Epithelial cell of esophagus (primary cell): Measurements from ENCODE around the gene GSG1L.

ENCODE experiments used
- DNase-seq: peaks from one replicate; pipeline ENCODE4 v3.0.0; 2010; ENCODE audit warnings: low read depth
- H3K4me3 ChIP-seq: 2 replicates; pipeline ENCODE4 v1.5.1; 2011; ENCODE audit warnings: mild to moderate bottlenecking, low read length, control low read depth
- CTCF ChIP-seq: IDR thresholded peaks from 2 replicates; pipeline ENCODE4 v1.5.1; 2011; ENCODE audit warnings: low read depth, mild to moderate bottlenecking, low read length, control low read depth, inconsistent platforms; ENCODE audit not compliant: insufficient read depth; ENCODE audit errors: missing control alignments

The GSG1L gene

GRCh38 chr16:27962197-27962596 lies 101.3 kb downstream of the GSG1L start:
- no peak overlapping the region for H3K4me3 ChIP-seq
- DNase-seq, result no peak
- TF ChIP-seq CTCF, result no peak

DNA sequence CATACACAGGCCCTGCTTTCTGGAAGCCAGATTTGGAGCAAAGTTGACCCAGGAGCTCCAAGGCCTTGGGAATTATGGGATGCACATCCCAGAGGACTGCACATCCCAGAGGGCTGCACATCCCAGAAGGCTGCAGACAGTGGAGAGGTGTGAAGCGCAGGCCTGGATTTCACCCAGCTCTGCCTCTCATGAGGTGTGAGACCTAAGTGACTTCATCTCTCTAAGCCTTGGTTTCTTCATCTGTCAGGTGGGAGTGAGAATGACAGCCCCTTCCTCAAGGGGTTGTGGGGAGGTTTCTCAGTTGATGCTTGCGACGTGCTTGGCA lies 102.3 kb downstream of the GSG1L start:
- DNase-seq, result no peak
- no peak overlapping the region for H3K4me3 ChIP-seq
- no peak for TF ChIP-seq CTCF

GRCh38 chr16:27960619-27961295 lies 102.8 kb downstream of the GSG1L start:
- H3K4me3 ChIP-seq, result no peak overlapping the region
- no peak for TF ChIP-seq CTCF
- no peak for DNase-seq

GRCh38 chr16:27959914-27960313 lies 103.6 kb downstream of the GSG1L start:
- H3K4me3 ChIP-seq, result no peak overlapping the region
- DNase-seq, result no peak
- no peak for TF ChIP-seq CTCF

DNA sequence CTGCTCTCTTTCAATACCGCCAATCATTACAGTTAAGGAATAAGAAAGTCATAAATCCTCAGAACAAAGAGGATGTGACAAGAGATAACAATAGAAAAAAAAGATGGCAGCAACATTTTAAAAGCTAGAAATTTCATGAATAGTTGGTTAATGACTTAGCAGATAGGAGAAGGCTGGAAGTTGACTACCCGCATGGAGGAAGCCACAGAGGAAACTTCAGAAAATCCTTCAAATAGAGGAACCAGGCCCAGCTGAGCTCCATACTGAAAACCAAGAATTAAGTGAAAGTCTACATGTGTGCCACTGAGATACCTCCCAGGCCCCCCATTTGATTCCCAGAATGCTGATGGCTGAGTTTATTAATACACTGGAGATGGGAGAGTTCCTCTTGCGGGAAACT lies 109.3 kb downstream of the GSG1L start:
- H3K4me3 ChIP-seq, result no peak overlapping the region
- no peak for TF ChIP-seq CTCF
- no peak for DNase-seq

- peak; percentile 8 for DNase-seq
- TF ChIP-seq CTCF, result no peak
- no peak overlapping the region for H3K4me3 ChIP-seq
These were observed 110.7 kb downstream of the GSG1L start for GRCh38 chr16:27952811-27953210.

GRCh38 chr16:27951489-27952120 lies 111.9 kb downstream of the GSG1L start:
- no peak for TF ChIP-seq CTCF
- H3K4me3 ChIP-seq, result no peak overlapping the region
- peak; percentile 6 for DNase-seq
